AG04450 (cell line): ENCODE results near the gene AFG3L2. TPM values are rescaled to one million over a fixed set of nuclear protein-coding genes. Genes with fewer than 3 reads are reported as not detected.
A peak's percentile ranks its signal among the peaks of the same experiment; 100 is the strongest.

Experiments used
- CTCF ChIA-PET: fragments of 300-600, 350-600 bp; formaldehyde crosslinking; extraction: SDS; loops from one replicate; lab custom pipeline; 2022; ENCODE audit warnings: antibody characterized with exemption, inconsistent platforms; lab: Charles Lee
- POLR2A ChIA-PET: fragments of 350-600 bp; formaldehyde crosslinking; extraction: SDS; loops from one replicate; lab custom pipeline; 2021; ENCODE audit warnings: antibody characterized with exemption, inconsistent platforms; lab: Yijun Ruan, JAX
- DNase-seq: peaks from one replicate; pipeline ENCODE4 v3.0.0-alpha.2; 2011; ENCODE audit warnings: low read depth, low spot score
- H3K27ac ChIP-seq: one replicate; pipeline ENCODE4 v1.5.1; 2012; ENCODE audit warnings: low read depth, low read length, control low read depth
- H3K27me3 ChIP-seq: one replicate; pipeline ENCODE4 v1.6.0; 2012; ENCODE audit warnings: low read length; ENCODE audit not compliant: control insufficient read depth, insufficient read depth
- H3K4me3 ChIP-seq: 2 replicates; pipeline ENCODE4 v1.5.1; 2011; ENCODE audit warnings: mild to moderate bottlenecking, low read depth, low read length, control low read depth
- H3K9me3 ChIP-seq: 2 replicates; pipeline ENCODE4 v1.5.1; 2012; ENCODE audit warnings: low read length; ENCODE audit not compliant: control insufficient read depth, insufficient read depth
- CTCF ChIP-seq: IDR thresholded peaks from 2 replicates; pipeline ENCODE4 v1.5.1; 2011; ENCODE audit warnings: low read depth, low read length, control low read depth, inconsistent platforms
- polyA plus RNA-seq: library from polyadenylated mRNA; depleted of rRNA; stranded (reverse); fragments of >200 nt; gene quantifications from 2 replicates; pipeline ENCODE4 v1.2.3, GENCODE V29; 2011

AFG3L2 gene
- polyA plus RNA-seq, 1 experiment = 38.0 TPM

GRCh38 chr18:12405066-12405465 is 28.0 kb upstream of the AFG3L2 start:
- no peak overlapping the region for H3K4me3 ChIP-seq
- no peaks in the 10 kb centered on the region for H3K27me3 ChIP-seq
- no peak for DNase-seq
- ChIA-PET POLR2A (interaction anchor here (0.8 to 0.9 kb wide), 2 partner anchors 28 to 247 kb away, joined by 4 to 6 read pairs; partner anchors contain the start of gene AFG3L2), CTCF (interaction anchor here (6.9 kb wide), 1 partner anchor 13 kb away, joined by 63 read pairs; no protein-coding TSS in a partner anchor)
- no peak for TF ChIP-seq CTCF
- no peaks in the 10 kb centered on the region; the same call in 1 of the 2 replicates for H3K9me3 ChIP-seq
- no peak overlapping the region for H3K27ac ChIP-seq

GRCh38 chr18:12403601-12404506 is 26.8 kb upstream of the AFG3L2 start:
- Histone ChIP-seq H3K9me3 (no peaks in the 10 kb centered on the region; the same call in 1 of the 2 replicates), H3K27ac (peak overlapping the region; percentile 80), H3K27me3 (no peaks in the 10 kb centered on the region), H3K4me3 (no peak overlapping the region)
- no peak for TF ChIP-seq CTCF
- POLR2A ChIA-PET = interaction anchor here (0.6 kb wide), 2 partner anchors 9 to 46 kb away, joined by 3 to 4 read pairs; no protein-coding TSS in a partner anchor
- peak; percentile 70 for DNase-seq
- CTCF ChIA-PET = interaction anchor here (1.0 to 6.9 kb wide), 2 partner anchors 12 to 26 kb away, joined by 4 to 63 read pairs; partner anchors contain the start of gene AFG3L2

GRCh38 chr18:12401881-12402280 is 24.9 kb upstream of the AFG3L2 start:
- ChIA-PET POLR2A (no interaction called here), CTCF (interaction anchor here (2.1 to 6.9 kb wide), 2 partner anchors 10 to 11 kb away, joined by 5 to 63 read pairs; no protein-coding TSS in a partner anchor)
- TF ChIP-seq CTCF = no peak
- no peak for DNase-seq
- H3K27ac ChIP-seq = no peak overlapping the region
- no peaks in the 10 kb centered on the region for H3K27me3 ChIP-seq
- no peaks in the 10 kb centered on the region; the same call in 1 of the 2 replicates for H3K9me3 ChIP-seq
- H3K4me3 ChIP-seq = no peak overlapping the region

GRCh38 chr18:12399231-12399630 is 22.2 kb upstream of the AFG3L2 start:
- H3K27me3 ChIP-seq = no peaks in the 10 kb centered on the region
- POLR2A ChIA-PET = no interaction called here
- no peak for DNase-seq

More at GRCh38 chr18:12399231-12399630, 22.2 kb upstream of the AFG3L2 start:
- no peak for TF ChIP-seq CTCF
- no peaks in the 10 kb centered on the region; the same call in 1 of the 2 replicates for H3K9me3 ChIP-seq
- H3K27ac ChIP-seq = no peak overlapping the region
- CTCF ChIA-PET = no interaction called here
- H3K4me3 ChIP-seq = no peak overlapping the region
